ENCODE measurements around the gene PTPRK.

PTPRK gene

GRCh38 chr6:128345278-128345677 lies 175.1 kb downstream of the PTPRK start:
- DNase-seq (ENCODE audit: low spot score), result no peak

GRCh38 chr6:128343706-128344105 lies 176.7 kb downstream of the PTPRK start:
- no peak for DNase-seq (ENCODE audit: low spot score)

GRCh38 chr6:128339635-128340450 lies 180.6 kb downstream of the PTPRK start:
- DNase-seq (ENCODE audit: low spot score), result no peak

- DNase-seq (ENCODE audit: low spot score), result no peak
These were observed 182.8 kb downstream of the PTPRK start for GRCh38 chr6:128337619-128338018.

GRCh38 chr6:128336436-128337095 lies 183.8 kb downstream of the PTPRK start:
- no peak for DNase-seq (ENCODE audit: low spot score)

GRCh38 chr6:128335963-128336362 lies 184.4 kb downstream of the PTPRK start:
- DNase-seq (ENCODE audit: low spot score), result no peak

- no peak for DNase-seq (ENCODE audit: low spot score)
These were observed 186.7 kb downstream of the PTPRK start for GRCh38 chr6:128333581-128334223.

- peak; percentile 35 for DNase-seq (ENCODE audit: low spot score)
These were observed 192.5 kb downstream of the PTPRK start for GRCh38 chr6:128327890-128328289.

- DNase-seq (ENCODE audit: low spot score), result no peak
These were observed 197.4 kb downstream of the PTPRK start for GRCh38 chr6:128323011-128323410.

- DNase-seq (ENCODE audit: low spot score), result no peak
These were observed 200.5 kb downstream of the PTPRK start for GRCh38 chr6:128319946-128320345.

GRCh38 chr6:128319157-128319556 lies 201.2 kb downstream of the PTPRK start:
- no peak for DNase-seq (ENCODE audit: low spot score)

GRCh38 chr6:128316258-128316929 lies 204.0 kb downstream of the PTPRK start:
- DNase-seq (ENCODE audit: low spot score), result no peak

- no peak for DNase-seq (ENCODE audit: low spot score)
These were observed 206.2 kb downstream of the PTPRK start for GRCh38 chr6:128314190-128314589.

- no peak for DNase-seq (ENCODE audit: low spot score)
These were observed 208.3 kb downstream of the PTPRK start for GRCh38 chr6:128311944-128312570.

GRCh38 chr6:128310451-128310850 lies 209.9 kb downstream of the PTPRK start:
- no peak for DNase-seq (ENCODE audit: low spot score)

- DNase-seq (ENCODE audit: low spot score), result no peak
These were observed 212.7 kb downstream of the PTPRK start for GRCh38 chr6:128307671-128308070.

- DNase-seq (ENCODE audit: low spot score), result no peak
These were observed 214.4 kb downstream of the PTPRK start for GRCh38 chr6:128305976-128306375.

GRCh38 chr6:128305228-128305627 lies 215.2 kb downstream of the PTPRK start:
- no peak for DNase-seq (ENCODE audit: low spot score)

- DNase-seq (ENCODE audit: low spot score), result no peak
These were observed 216.5 kb downstream of the PTPRK start for GRCh38 chr6:128303870-128304269.

- DNase-seq (ENCODE audit: low spot score), result no peak
These were observed 217.5 kb downstream of the PTPRK start for GRCh38 chr6:128302942-128303341.

- no peak for DNase-seq (ENCODE audit: low spot score)
These were observed 224.7 kb downstream of the PTPRK start for GRCh38 chr6:128295670-128296069.

GRCh38 chr6:128290221-128290620 lies 230.2 kb downstream of the PTPRK start:
- no peak for DNase-seq (ENCODE audit: low spot score)

Measured in cerebellar cortex (tissue), 1 donor.